Measurements from ENCODE around the gene MDN1. TPM values are rescaled to one million over a fixed set of nuclear protein-coding genes. Genes with fewer than 3 reads are reported as not detected.
"Not testable (repeated sequence)": the region's sequence is repeated elsewhere in the genome, so short reads cannot be mapped to it uniquely, and the experiment has no call there.

Gene MDN1
- polyA plus RNA-seq, 2 of the 4 experiments (the other 2 are of a cell fraction) = 6.4 to 20.5 TPM

- TF ChIP-seq HMGXB4 (CRISPR knock-in tag; IDR thresholded peaks at IDR 0.05; ENCODE audit: borderline replicate concordance) (no peak), ZSCAN20 (CRISPR knock-in tag; IDR thresholded peaks at IDR 0.05) (no peak), CHD2 (IDR thresholded peaks at IDR 0.05; ENCODE audit: low read length, partially characterized antibody) (no peak), CHD4 (IDR thresholded peaks at IDR 0.05; ENCODE audit: borderline replicate concordance) (no peak), RFX5 (IDR thresholded peaks at IDR 0.05) (no peak)
- TF ChIP-seq, protein P1, sequence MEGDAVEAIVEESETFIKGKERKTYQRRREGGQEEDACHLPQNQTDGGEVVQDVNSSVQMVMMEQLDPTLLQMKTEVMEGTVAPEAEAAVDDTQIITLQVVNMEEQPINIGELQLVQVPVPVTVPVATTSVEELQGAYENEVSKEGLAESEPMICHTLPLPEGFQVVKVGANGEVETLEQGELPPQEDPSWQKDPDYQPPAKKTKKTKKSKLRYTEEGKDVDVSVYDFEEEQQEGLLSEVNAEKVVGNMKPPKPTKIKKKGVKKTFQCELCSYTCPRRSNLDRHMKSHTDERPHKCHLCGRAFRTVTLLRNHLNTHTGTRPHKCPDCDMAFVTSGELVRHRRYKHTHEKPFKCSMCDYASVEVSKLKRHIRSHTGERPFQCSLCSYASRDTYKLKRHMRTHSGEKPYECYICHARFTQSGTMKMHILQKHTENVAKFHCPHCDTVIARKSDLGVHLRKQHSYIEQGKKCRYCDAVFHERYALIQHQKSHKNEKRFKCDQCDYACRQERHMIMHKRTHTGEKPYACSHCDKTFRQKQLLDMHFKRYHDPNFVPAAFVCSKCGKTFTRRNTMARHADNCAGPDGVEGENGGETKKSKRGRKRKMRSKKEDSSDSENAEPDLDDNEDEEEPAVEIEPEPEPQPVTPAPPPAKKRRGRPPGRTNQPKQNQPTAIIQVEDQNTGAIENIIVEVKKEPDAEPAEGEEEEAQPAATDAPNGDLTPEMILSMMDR (IDR thresholded peaks at IDR 0.05) = no peak
- TF ChIP-seq, protein P2, sequence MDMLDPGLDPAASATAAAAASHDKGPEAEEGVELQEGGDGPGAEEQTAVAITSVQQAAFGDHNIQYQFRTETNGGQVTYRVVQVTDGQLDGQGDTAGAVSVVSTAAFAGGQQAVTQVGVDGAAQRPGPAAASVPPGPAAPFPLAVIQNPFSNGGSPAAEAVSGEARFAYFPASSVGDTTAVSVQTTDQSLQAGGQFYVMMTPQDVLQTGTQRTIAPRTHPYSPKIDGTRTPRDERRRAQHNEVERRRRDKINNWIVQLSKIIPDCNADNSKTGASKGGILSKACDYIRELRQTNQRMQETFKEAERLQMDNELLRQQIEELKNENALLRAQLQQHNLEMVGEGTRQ (IDR thresholded peaks at IDR 0.05) = no peak
Measured at GRCh38 chr6:89786970-89787369, 32.6 kb downstream of the MDN1 start (continued).

DNA sequence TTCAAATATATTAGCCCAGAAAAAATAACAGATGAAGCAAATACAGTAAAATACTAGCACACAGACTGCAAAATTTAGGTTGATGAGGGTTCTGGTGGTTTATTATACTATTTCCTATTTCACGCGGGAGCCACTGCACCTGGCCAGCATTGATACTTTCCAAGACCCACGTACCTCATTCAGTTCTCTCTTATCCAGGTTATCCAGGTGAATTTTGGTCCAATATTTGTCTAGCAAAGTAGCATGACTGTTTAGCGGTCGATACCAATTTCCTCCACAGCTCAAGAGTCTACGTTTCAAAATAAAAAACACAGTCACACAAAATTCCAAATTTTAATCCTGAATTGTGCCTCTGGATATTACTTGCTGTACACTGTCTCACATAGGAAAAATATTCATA lies 34.8 kb downstream of the MDN1 start:
- H3K4me3 ChIP-seq = no peak overlapping the region
- DNase-seq (ENCODE audit: low read depth in 1 of 2, low spot score in 1 of 2) (no peak), ATAC-seq (no peak), FAIRE-seq (no peak)
- no peak for TF ChIP-seq JUN (IDR thresholded peaks at IDR 0.05)
- TF ChIP-seq SMC3 (IDR thresholded peaks at IDR 0.05) = no peak
- no peak for TF ChIP-seq TP53 (CRISPR knock-in tag; IDR thresholded peaks at IDR 0.05)
- TF ChIP-seq PBX3 (IDR thresholded peaks at IDR 0.05) = no peak
- TF ChIP-seq RCOR1 (IDR thresholded peaks at IDR 0.05; ENCODE audit: low read depth, low read length) = no peak
- TF ChIP-seq, protein P3, sequence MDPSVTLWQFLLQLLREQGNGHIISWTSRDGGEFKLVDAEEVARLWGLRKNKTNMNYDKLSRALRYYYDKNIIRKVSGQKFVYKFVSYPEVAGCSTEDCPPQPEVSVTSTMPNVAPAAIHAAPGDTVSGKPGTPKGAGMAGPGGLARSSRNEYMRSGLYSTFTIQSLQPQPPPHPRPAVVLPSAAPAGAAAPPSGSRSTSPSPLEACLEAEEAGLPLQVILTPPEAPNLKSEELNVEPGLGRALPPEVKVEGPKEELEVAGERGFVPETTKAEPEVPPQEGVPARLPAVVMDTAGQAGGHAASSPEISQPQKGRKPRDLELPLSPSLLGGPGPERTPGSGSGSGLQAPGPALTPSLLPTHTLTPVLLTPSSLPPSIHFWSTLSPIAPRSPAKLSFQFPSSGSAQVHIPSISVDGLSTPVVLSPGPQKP (IDR thresholded peaks at IDR 0.05; ENCODE audit: low read depth, low read length) = no peak
- TF ChIP-seq SREBF2 (IDR thresholded peaks at IDR 0.05) = no peak
- no peak for TF ChIP-seq EP300 (IDR thresholded peaks at IDR 0.05)
- TF ChIP-seq BHLHE40 (IDR thresholded peaks at IDR 0.05; ENCODE audit: low read depth, low read length) = no peak
- TF ChIP-seq NFE2L2 (conservative IDR thresholded peaks at IDR 0.05; ENCODE audit: low read length) = no peak
- TF ChIP-seq EHF (CRISPR knock-in tag; IDR thresholded peaks at IDR 0.05) = no peak
- TF ChIP-seq FOSL2 (IDR thresholded peaks at IDR 0.05) = no peak
- no peak for TF ChIP-seq FOSL2 (CRISPR knock-in tag; IDR thresholded peaks at IDR 0.05)
- TF ChIP-seq RNF2 (IDR thresholded peaks at IDR 0.05; ENCODE audit: borderline replicate concordance, low read depth) = no peak
- no peak for TF ChIP-seq RFX5 (IDR thresholded peaks at IDR 0.05)
- no peak for TF ChIP-seq NPAS2 (CRISPR knock-in tag; IDR thresholded peaks at IDR 0.05; ENCODE audit: borderline replicate concordance)
- ChIA-PET POLR2A (no interaction called here), CTCF (no interaction called here)
- WGBS (ENCODE audit: missing lambda C conversion rate) = 91% methylated on average over 6 of the region's 6 CpGs
- H3K4me1 ChIP-seq = no peaks in the 10 kb centered on the region
- H3K27ac ChIP-seq = no peak overlapping the region
- H3K4me2 ChIP-seq = no peak overlapping the region
- H3K9me3 ChIP-seq = no peaks in the 10 kb centered on the region

- H3K4me3 ChIP-seq; ATAC-seq; H3K9me3 ChIP-seq; H3K27ac ChIP-seq; DNase-seq (ENCODE audit: low read depth in 1 of 2, low spot score in 1 of 2); H3K4me2 ChIP-seq; POLR2A ChIA-PET; FAIRE-seq; H3K4me1 ChIP-seq; CTCF ChIA-PET: not testable (repeated sequence)
- WGBS (ENCODE audit: missing lambda C conversion rate) = over 99% methylated on average over 7 of the region's 7 CpGs
Measured at GRCh38 chr6:89783293-89783692, 36.3 kb downstream of the MDN1 start.

Data from A549 (cell line).